Stimulated activated CD8-positive, alpha-beta memory T cell treated with anti-CD3 and anti-CD28 coated beads, Interleukin-15, amount 100 ng/mL, for 1 hour (primary cell): ENCODE data around the gene OR2D3.
"Not testable (repeated sequence)": the region's sequence is repeated elsewhere in the genome, so short reads cannot be mapped to it uniquely, and the experiment has no call there.

Experiments
- DNase-seq: peaks from one replicate; pipeline ENCODE4 v3.0.0-alpha.2; 2020; ENCODE audit warnings: low read depth

Gene OR2D3

GRCh38 chr11:6928916-6929315, 8.1 kb downstream of the OR2D3 start:
- DNase-seq, result no peak

- DNase-seq, result no peak
Measured at GRCh38 chr11:6931146-6931713, 10.4 kb downstream of the OR2D3 start.

- no peak for DNase-seq
Measured at GRCh38 chr11:6932145-6932544, 11.3 kb downstream of the OR2D3 start.

- no peak for DNase-seq
Measured at GRCh38 chr11:6941970-6942369, 21.2 kb downstream of the OR2D3 start.

- DNase-seq, result no peak
Measured at GRCh38 chr11:6943131-6943530, 22.3 kb downstream of the OR2D3 start.

GRCh38 chr11:6954248-6954647, 33.4 kb downstream of the OR2D3 start:
- DNase-seq, result not testable (repeated sequence)

- DNase-seq, result no peak
Measured at GRCh38 chr11:6962141-6962540, 41.3 kb downstream of the OR2D3 start.

GRCh38 chr11:6962673-6963072, 41.9 kb downstream of the OR2D3 start:
- DNase-seq, result no peak

GRCh38 chr11:6968816-6969215, 48.0 kb downstream of the OR2D3 start:
- DNase-seq, result no peak

- DNase-seq, result not testable (repeated sequence)
Measured at GRCh38 chr11:6969854-6970253, 49.1 kb downstream of the OR2D3 start.
